HepG2 (cell line): ENCODE results near the gene EXTL1. TPM values are rescaled to one million over a fixed set of nuclear protein-coding genes. Genes with fewer than 3 reads are reported as not detected.

ENCODE experiments used
- BCL6 ChIP-seq: IDR thresholded peaks from 2 replicates; pipeline ENCODE4 v1.6.1; 2016; ENCODE audit warnings: missing genetic modification reagents, missing compliant biosample characterization
- DNMT1 ChIP-seq: sonication (generic); formaldehyde crosslinking; IDR thresholded peaks from 2 replicates; pipeline ENCODE4 v1.5.1; 2020; ENCODE audit warnings: mild to moderate bottlenecking, missing genetic modification reagents
- HNF1A ChIP-seq, 2 experiments: sonication (generic) in 1 of 2; formaldehyde crosslinking in 1 of 2; IDR thresholded peaks; 2 replicates each; pipeline versions ENCODE4 v1.4.0 to v1.6.1; 2016 to 2020; ENCODE audit warnings: borderline replicate concordance in 1 of 2, low read depth in 1 of 2, mild to moderate bottlenecking in 1 of 2, missing genetic modification reagents in 1 of 2
- KLF16 ChIP-seq, 2 experiments: sonication (generic) in 1 of 2; formaldehyde crosslinking in 1 of 2; IDR thresholded peaks; 2 replicates each; pipeline versions ENCODE4 v1.6.1 to v1.8.0; 2016 to 2023; ENCODE audit warnings: missing genetic modification reagents in 2 of 2, missing compliant biosample characterization in 1 of 2
- MTERF4 ChIP-seq: sonication (generic); formaldehyde crosslinking; IDR thresholded peaks from 2 replicates; pipeline ENCODE4 v1.8.0; 2023; ENCODE audit warnings: mild to moderate bottlenecking, missing genetic modification reagents
- TP53 ChIP-seq: sonication (generic); formaldehyde crosslinking; conservative IDR thresholded peaks from 2 replicates; pipeline ENCODE4 v1.4.0; 2020; ENCODE audit warnings: missing genetic modification reagents
- ZBTB4 ChIP-seq: sonication (generic); formaldehyde crosslinking; IDR thresholded peaks from 2 replicates; pipeline ENCODE4 v1.4.0; 2020; ENCODE audit warnings: missing genetic modification reagents, mild to moderate bottlenecking, borderline replicate concordance
- ZC3H13 ChIP-seq: sonication (generic); formaldehyde crosslinking; IDR thresholded peaks from 2 replicates; pipeline ENCODE4 v1.8.1; 2023; ENCODE audit warnings: mild to moderate bottlenecking, missing genetic modification reagents, moderate library complexity
- ZNF329 ChIP-seq: sonication (generic); formaldehyde crosslinking; IDR thresholded peaks from 2 replicates; pipeline ENCODE4 v1.9.0; 2021; ENCODE audit warnings: low read depth, mild to moderate bottlenecking, missing genetic modification reagents
- ZNF574 ChIP-seq: sonication (generic); formaldehyde crosslinking; IDR thresholded peaks from 2 replicates; pipeline ENCODE4 v1.4.0; 2020; ENCODE audit warnings: missing genetic modification reagents
- ZNF639 ChIP-seq: conservative IDR thresholded peaks from 2 replicates; pipeline ENCODE4 v1.6.1; 2018; ENCODE audit warnings: missing genetic modification reagents
- ZNF790 ChIP-seq: sonication (generic); formaldehyde crosslinking; IDR thresholded peaks from 2 replicates; pipeline ENCODE4 v1.8.0; 2022; ENCODE audit warnings: missing genetic modification reagents, mild to moderate bottlenecking, borderline replicate concordance
- polyA plus RNA-seq, 8 experiments: library from polyadenylated mRNA; depleted of rRNA in 3 of 8; stranded (reverse) in 7 of 8; unstranded in 1 of 8; fragments of >200 nt; fragmentation: Illumina TruSeq in 4 of 8; extraction: Trizol in 4 of 8; gene quantifications; 2 replicates each; pipeline versions ENCODE4 v1.2.1 to v1.2.3, GENCODE V29; 2011 to 2016; ENCODE audit warnings: low read depth in 4 of 8, missing spikeins in 1 of 8, mixed read lengths in 1 of 8; ENCODE audit not compliant: insufficient read depth in 1 of 8
- total RNA-seq, 5 experiments: library from RNA; depleted of rRNA; stranded (reverse); fragments of >200 nt; fragmentation: Illumina TruSeq; extraction: Trizol; gene quantifications; 2 replicates each; pipeline ENCODE4 v1.2.3, GENCODE V29; 2016; ENCODE audit warnings: low read depth in 1 of 5

Gene EXTL1
- total and polyA plus RNA-seq, 2 of the 13 experiments (the other 11 are each of a cell fraction or from before 2014, with no cell fraction given): 0.35 to 1.0 TPM

GRCh38 chr1:25997828-25998761, 23.5 kb upstream of the EXTL1 start, which contains the start of gene PAFAH2 (continued):
- TF ChIP-seq ZNF639 (CRISPR knock-in tag) (peak; percentile 81), DNMT1 (peak; percentile 87; the same call in 1 of the 2 replicates), KLF16 (CRISPR knock-in tag; IDR thresholded peaks at IDR 0.05) (peak in 1 of 2 experiments; percentile 97; a peak in 2 of 4 replicates), MTERF4 (CRISPR knock-in tag) (peak; percentile 56; the same call in 1 of the 2 replicates), TP53 (CRISPR knock-in tag) (0 out of 2 replicates have a peak, but pooled peaks have one; percentile 84), ZNF329 (CRISPR knock-in tag) (no peak), ZC3H13 (CRISPR knock-in tag) (no peak), ZNF790 (CRISPR knock-in tag) (no peak), ZNF574 (CRISPR knock-in tag) (peak; percentile 96), ZBTB4 (CRISPR knock-in tag) (peak; percentile 76; the same call in 1 of the 2 replicates), BCL6 (CRISPR knock-in tag) (peak; percentile 87), HNF1A (IDR thresholded peaks at IDR 0.05; ENCODE audit: low read depth) (peak; percentile 47; the same call in 1 of the 2 replicates), HNF1A (CRISPR knock-in tag; IDR thresholded peaks at IDR 0.05; ENCODE audit: borderline replicate concordance) (peak; percentile 84; the same call in 1 of the 2 replicates)
